ENCODE data around the gene MPZL3. TPM values are rescaled to one million over a fixed set of nuclear protein-coding genes. Genes with fewer than 3 reads are reported as not detected.

MPZL3 gene
- total RNA-seq, 1 experiment from 2014 or later, result 0.52 TPM

DNA sequence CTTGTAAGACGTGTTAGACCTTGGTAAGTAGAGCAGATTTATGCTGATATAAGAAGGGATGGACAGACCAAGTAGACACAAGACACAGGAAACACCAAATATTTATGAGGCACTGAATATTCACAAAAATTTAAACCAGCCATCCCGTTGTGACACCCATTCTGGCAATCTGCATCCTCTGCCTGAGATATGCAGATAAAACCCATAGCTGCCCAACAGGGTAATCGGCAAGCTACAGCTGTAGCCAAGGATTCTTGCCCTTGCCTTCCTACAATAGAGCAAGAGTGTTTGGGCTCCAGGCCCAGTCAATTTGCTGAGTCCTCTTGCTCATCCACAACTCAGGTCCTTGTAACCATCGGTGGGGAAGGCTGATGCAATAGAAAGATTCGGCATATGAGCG lies 30.4 kb upstream of the MPZL3 start:
- intact Hi-C loops (cut with micrococcal nuclease; ENCODE audit: unreplicated experiment), result no loop called here
- BruUV-seq (replicated peaks), result no TSS peak

DNA sequence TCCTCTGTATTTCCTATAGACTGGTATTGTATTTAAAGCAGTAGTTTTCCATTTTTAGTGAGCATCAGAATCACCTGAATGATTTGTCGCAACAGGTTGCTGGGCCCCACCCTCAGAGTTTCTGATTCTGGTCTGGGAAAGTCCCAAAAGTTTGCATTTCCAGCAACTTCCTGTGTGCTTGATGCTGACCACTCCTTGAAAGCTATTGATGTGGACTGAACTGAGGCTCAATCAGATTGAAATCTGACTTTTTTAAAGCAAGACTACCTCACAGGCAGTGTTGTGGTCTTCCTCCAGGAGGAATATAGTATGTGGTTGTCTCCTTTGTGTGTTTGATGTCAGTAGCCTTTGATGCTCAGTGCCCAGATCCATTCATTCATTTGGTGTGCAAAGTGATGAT lies 29.1 kb upstream of the MPZL3 start:
- H3K36me3 ChIP-seq (ENCODE audit: insufficient read depth, low read length, poor library complexity, severe bottlenecking), result no peaks in the 10 kb centered on the region
- intact Hi-C loops (cut with micrococcal nuclease; ENCODE audit: unreplicated experiment), result no loop called here
- H3K27me3 ChIP-seq (replicated peaks; ENCODE audit: insufficient read depth, low read depth, low read length, poor library complexity), result peaks cover 30% of the 10 kb centered on the region
- no peak for TF ChIP-seq EZH2 (IDR thresholded peaks at IDR 0.05; ENCODE audit: borderline replicate concordance, low read depth, low read length, poor library complexity, severe bottlenecking)
- TF ChIP-seq, protein P1, sequence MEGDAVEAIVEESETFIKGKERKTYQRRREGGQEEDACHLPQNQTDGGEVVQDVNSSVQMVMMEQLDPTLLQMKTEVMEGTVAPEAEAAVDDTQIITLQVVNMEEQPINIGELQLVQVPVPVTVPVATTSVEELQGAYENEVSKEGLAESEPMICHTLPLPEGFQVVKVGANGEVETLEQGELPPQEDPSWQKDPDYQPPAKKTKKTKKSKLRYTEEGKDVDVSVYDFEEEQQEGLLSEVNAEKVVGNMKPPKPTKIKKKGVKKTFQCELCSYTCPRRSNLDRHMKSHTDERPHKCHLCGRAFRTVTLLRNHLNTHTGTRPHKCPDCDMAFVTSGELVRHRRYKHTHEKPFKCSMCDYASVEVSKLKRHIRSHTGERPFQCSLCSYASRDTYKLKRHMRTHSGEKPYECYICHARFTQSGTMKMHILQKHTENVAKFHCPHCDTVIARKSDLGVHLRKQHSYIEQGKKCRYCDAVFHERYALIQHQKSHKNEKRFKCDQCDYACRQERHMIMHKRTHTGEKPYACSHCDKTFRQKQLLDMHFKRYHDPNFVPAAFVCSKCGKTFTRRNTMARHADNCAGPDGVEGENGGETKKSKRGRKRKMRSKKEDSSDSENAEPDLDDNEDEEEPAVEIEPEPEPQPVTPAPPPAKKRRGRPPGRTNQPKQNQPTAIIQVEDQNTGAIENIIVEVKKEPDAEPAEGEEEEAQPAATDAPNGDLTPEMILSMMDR (conservative IDR thresholded peaks at IDR 0.05; ENCODE audit: low read depth, low read length), result no peak
- H3K4me1 ChIP-seq (ENCODE audit: insufficient read depth, low read length, poor library complexity, severe bottlenecking), result no peaks in the 10 kb centered on the region
- no peaks in the 10 kb centered on the region for H3K9me3 ChIP-seq (ENCODE audit: low read depth, low read length, poor library complexity, severe bottlenecking)
- POLR2A ChIA-PET (ENCODE audit: low non-redundant PET), result no interaction called here
- H3K27ac ChIP-seq (ENCODE audit: low read depth, low read length, poor library complexity, severe bottlenecking), result no peak overlapping the region
- CTCF ChIA-PET, result no interaction called here
- no peak overlapping the region for H3K4me3 ChIP-seq (ENCODE audit: low read depth, low read length, poor library complexity, severe bottlenecking)
- DNase-seq (ENCODE audit: low spot score), result no peak
- BruUV-seq (replicated peaks), result no TSS peak

More for the DNA sequence above, 30.4 kb upstream of the MPZL3 start:
- no peaks in the 10 kb centered on the region for H3K9me3 ChIP-seq (ENCODE audit: low read depth, low read length, poor library complexity, severe bottlenecking)
- ChIA-PET POLR2A (ENCODE audit: low non-redundant PET) (no interaction called here), CTCF (no interaction called here)
- H3K27ac ChIP-seq (ENCODE audit: low read depth, low read length, poor library complexity, severe bottlenecking), result no peak overlapping the region
- H3K4me1 ChIP-seq (ENCODE audit: insufficient read depth, low read length, poor library complexity, severe bottlenecking), result no peaks in the 10 kb centered on the region
- TF ChIP-seq, protein P1 (conservative IDR thresholded peaks at IDR 0.05; ENCODE audit: low read depth, low read length), result no peak
- no peak for TF ChIP-seq EZH2 (IDR thresholded peaks at IDR 0.05; ENCODE audit: borderline replicate concordance, low read depth, low read length, poor library complexity, severe bottlenecking)
- peaks cover 23% of the 10 kb centered on the region for H3K27me3 ChIP-seq (replicated peaks; ENCODE audit: insufficient read depth, low read depth, low read length, poor library complexity)
- no peak for DNase-seq (ENCODE audit: low spot score)
- H3K36me3 ChIP-seq (ENCODE audit: insufficient read depth, low read length, poor library complexity, severe bottlenecking), result no peaks in the 10 kb centered on the region
- H3K4me3 ChIP-seq (ENCODE audit: low read depth, low read length, poor library complexity, severe bottlenecking), result no peak overlapping the region

DNA sequence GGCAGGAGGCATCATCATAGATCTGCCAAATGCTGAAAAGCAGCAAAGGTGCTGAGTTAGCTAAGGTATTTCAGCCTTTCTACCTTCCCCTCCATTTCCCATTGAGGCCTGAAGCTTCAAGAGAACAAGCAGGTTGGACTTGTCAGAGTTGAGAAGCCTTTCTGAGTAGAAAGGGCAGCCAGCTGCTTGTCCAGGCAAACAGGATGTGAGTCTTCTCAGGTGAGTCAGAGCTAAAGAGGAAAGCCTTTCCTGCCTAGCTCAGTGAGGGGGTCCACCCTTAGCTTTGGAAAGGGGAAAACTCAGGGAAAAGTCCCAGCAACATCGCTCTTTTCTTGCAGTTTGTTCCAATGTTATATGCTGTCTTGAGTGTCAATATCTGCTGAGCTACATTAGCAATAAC lies 25.1 kb upstream of the MPZL3 start:
- POLR2A ChIA-PET (ENCODE audit: low non-redundant PET), result no interaction called here
- Histone ChIP-seq H3K4me1 (ENCODE audit: insufficient read depth, low read length, poor library complexity, severe bottlenecking) (no peaks in the 10 kb centered on the region), H3K36me3 (ENCODE audit: insufficient read depth, low read length, poor library complexity, severe bottlenecking) (no peaks in the 10 kb centered on the region), H3K9me3 (ENCODE audit: low read depth, low read length, poor library complexity, severe bottlenecking) (no peaks in the 10 kb centered on the region), H3K4me3 (ENCODE audit: low read depth, low read length, poor library complexity, severe bottlenecking) (no peak overlapping the region), H3K27ac (ENCODE audit: low read depth, low read length, poor library complexity, severe bottlenecking) (no peak overlapping the region), H3K27me3 (replicated peaks; ENCODE audit: insufficient read depth, low read depth, low read length, poor library complexity) (peaks cover 55% of the 10 kb centered on the region)
- CTCF ChIA-PET, result no interaction called here
- no peak for DNase-seq (ENCODE audit: low spot score)
- intact Hi-C loops (cut with micrococcal nuclease; ENCODE audit: unreplicated experiment), result no loop called here
- no TSS peak for BruUV-seq (replicated peaks)
- TF ChIP-seq, protein P1 (conservative IDR thresholded peaks at IDR 0.05; ENCODE audit: low read depth, low read length), result no peak
- no peak for TF ChIP-seq EZH2 (IDR thresholded peaks at IDR 0.05; ENCODE audit: borderline replicate concordance, low read depth, low read length, poor library complexity, severe bottlenecking)
